Vagina (tissue), 2 donors: Measurements from ENCODE around the gene TRMU. TPM values are rescaled to one million over a fixed set of nuclear protein-coding genes. Genes with fewer than 3 reads are reported as not detected.

Source experiments
- DNase-seq, 2 donors: peaks; one replicate each; pipeline ENCODE4 v3.0.0-alpha.2; 2017; ENCODE audit errors: extremely low spot score in 2 of 2
- H3K27ac ChIP-seq: fragments of 200-600 bp; sonication (generic); one replicate; pipeline ENCODE4 v1.5.1; 2019
- H3K27me3 ChIP-seq: fragments of 200-600 bp; sonication (generic); one replicate; pipeline ENCODE4 v1.5.1; 2019
- H3K36me3 ChIP-seq, 2 donors: fragments of 200-600 bp; sonication (generic); one replicate each; pipeline ENCODE4 v1.5.1; 2017 to 2019
- H3K4me1 ChIP-seq: fragments of 200-600 bp; sonication (generic); one replicate; pipeline ENCODE4 v1.5.1; 2019
- H3K4me3 ChIP-seq, 2 donors: fragments of 200-600 bp; sonication (generic); 1 replicate in 1 of 2; 2 replicates in 1 of 2; pipeline ENCODE4 v1.5.1; 2016 to 2019
- H3K9me3 ChIP-seq: fragments of 200-600 bp; sonication (generic); one replicate; pipeline ENCODE4 v1.5.1; 2019
- POLR2A ChIP-seq, 2 donors: fragments of 450-650 bp; IDR thresholded peaks; one replicate each; pipeline ENCODE4 v1.6.1; 2017; ENCODE audit warnings: antibody characterized with exemption in 2 of 2, mild to moderate bottlenecking in 2 of 2, moderate library complexity in 2 of 2
- POLR2AphosphoS5 ChIP-seq, 2 donors: sonication (generic); formaldehyde crosslinking; IDR thresholded peaks; one replicate each; pipeline ENCODE4 v1.9.0; 2017; ENCODE audit warnings: antibody characterized with exemption in 2 of 2, mild to moderate bottlenecking in 2 of 2, low read depth in 1 of 2; ENCODE audit not compliant: insufficient read depth in 1 of 2
- intact Hi-C: fragments of 100-400 bp; cut with DNase I; formaldehyde crosslinking; loops from one replicate; pipeline ENCODE4 v1.15.1; 2023
- total RNA-seq: library from RNA; depleted of rRNA; stranded (reverse); fragments of >200 nt; gene quantifications from one replicate; pipeline ENCODE4 v1.2.3, GENCODE V29; 2016
- TF ChIP-seq, protein P1 (sequence below), 3 experiments: fragments of 450-650 bp in 2 of 3; fragments of 200-600 bp in 1 of 3; sonication (generic) in 1 of 3; IDR thresholded peaks; one replicate each; pipeline ENCODE4 v1.5.1; 2017 to 2019; ENCODE audit warnings: antibody characterized with exemption in 3 of 3, mild to moderate bottlenecking in 2 of 3, moderate library complexity in 2 of 3

TRMU gene
- total RNA-seq, 1 donor from 2014 or later, result 37.1 TPM

DNA sequence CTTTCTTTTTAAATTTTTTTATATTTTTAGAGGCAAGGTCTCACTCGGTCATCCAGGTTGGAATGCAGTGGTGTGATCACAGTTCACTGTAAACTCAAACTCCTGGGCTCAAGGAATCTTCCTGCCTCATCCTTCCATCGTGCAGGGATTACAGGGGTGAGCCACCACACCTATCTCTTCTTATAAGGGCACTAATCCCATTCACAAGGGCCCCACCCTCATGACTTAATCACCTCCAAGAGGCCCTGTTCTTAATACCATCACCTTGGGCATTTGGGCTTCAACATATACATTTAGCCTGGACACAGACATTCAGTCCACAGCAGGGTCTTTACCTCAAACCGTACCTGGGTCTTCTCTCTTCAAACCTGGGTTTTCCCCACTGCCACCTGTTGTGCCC is 43.3 kb upstream of the TRMU start:
- no peaks in the 10 kb centered on the region for H3K27me3 ChIP-seq
- H3K4me1 ChIP-seq, result peaks cover 15% of the 10 kb centered on the region
- no peak overlapping the region for H3K27ac ChIP-seq
- no peak for DNase-seq
- intact Hi-C loops, result loop anchor here (10.0 kb wide), 1 partner anchor 297 kb away; no protein-coding TSS in a partner anchor
- H3K9me3 ChIP-seq, result no peaks in the 10 kb centered on the region
- no peak overlapping the region for H3K4me3 ChIP-seq
- TF ChIP-seq, protein P1, sequence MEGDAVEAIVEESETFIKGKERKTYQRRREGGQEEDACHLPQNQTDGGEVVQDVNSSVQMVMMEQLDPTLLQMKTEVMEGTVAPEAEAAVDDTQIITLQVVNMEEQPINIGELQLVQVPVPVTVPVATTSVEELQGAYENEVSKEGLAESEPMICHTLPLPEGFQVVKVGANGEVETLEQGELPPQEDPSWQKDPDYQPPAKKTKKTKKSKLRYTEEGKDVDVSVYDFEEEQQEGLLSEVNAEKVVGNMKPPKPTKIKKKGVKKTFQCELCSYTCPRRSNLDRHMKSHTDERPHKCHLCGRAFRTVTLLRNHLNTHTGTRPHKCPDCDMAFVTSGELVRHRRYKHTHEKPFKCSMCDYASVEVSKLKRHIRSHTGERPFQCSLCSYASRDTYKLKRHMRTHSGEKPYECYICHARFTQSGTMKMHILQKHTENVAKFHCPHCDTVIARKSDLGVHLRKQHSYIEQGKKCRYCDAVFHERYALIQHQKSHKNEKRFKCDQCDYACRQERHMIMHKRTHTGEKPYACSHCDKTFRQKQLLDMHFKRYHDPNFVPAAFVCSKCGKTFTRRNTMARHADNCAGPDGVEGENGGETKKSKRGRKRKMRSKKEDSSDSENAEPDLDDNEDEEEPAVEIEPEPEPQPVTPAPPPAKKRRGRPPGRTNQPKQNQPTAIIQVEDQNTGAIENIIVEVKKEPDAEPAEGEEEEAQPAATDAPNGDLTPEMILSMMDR (IDR thresholded peaks at IDR 0.05), result no peak
- H3K36me3 ChIP-seq, result peaks cover 0 to 17% of the 10 kb centered on the region in 2 donors

DNA sequence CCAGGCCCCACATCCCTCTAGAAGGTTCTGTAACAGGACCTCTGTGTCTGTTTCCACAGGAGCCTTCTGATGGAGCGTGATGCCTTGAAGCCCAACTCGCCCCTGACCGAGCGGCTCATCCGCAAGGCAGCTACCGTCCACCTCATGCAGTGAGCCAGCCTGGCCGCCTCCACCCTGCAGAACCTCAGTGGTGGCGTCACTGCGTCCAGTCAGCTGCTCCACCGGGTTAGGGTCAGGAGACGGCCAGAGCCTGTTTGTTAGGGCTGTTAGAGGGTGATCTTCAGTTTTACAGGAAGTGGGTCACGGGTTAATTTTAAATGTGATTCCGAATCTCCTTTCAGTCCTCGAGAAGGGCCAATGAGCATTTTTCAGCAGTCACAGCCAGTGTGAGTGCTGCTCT is 42.8 kb upstream of the TRMU start:
- DNase-seq, result no peak
- Histone ChIP-seq H3K4me1 (peaks cover 20% of the 10 kb centered on the region), H3K36me3 (peaks cover 0 to 17% of the 10 kb centered on the region in 2 donors), H3K27ac (no peak overlapping the region), H3K9me3 (no peaks in the 10 kb centered on the region), H3K4me3 (no peak overlapping the region), H3K27me3 (no peaks in the 10 kb centered on the region)
- intact Hi-C loops, result loop anchor here (10.0 kb wide), 1 partner anchor 298 kb away; no protein-coding TSS in a partner anchor
- TF ChIP-seq, protein P1 (IDR thresholded peaks at IDR 0.05), result no peak
- TF ChIP-seq POLR2A (IDR thresholded peaks at IDR 0.05) (no peak), POLR2AphosphoS5 (IDR thresholded peaks at IDR 0.05; ENCODE audit: insufficient read depth in 1 of 2, low read depth in 1 of 2) (no peak)

DNA sequence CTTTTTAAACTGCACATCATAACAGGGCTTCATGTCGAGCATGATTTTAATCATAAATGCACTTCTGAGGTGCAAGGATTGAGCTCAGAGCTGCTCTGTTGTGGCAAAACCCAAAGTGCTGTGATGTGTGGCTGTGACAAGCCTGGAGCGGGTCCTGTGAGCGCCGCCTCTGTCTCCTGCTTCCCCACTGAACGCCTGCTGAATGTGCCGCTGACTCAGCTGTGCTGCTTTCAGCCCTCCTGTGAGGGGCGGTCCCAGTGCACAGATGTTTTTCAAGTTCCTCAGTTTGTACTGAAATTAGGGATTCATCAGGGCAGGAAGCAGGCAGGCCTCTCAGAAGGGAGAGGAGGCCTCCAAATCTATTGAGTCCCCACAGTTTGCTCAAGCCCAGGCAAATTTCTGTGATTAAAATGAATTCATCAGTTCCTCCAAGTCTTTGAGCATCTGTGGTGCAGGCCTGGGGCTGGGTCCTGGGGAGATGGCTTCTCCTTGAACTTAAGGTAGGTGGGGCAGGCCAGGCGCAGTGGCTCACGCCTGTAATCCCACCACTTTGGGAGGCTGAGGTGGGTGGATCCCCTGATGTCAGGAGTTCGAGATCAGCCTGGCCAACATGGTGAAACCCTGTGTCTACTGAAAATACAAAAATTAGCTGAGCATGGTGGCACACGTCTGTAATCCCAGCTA is 41.8 kb upstream of the TRMU start:
- no peak overlapping the region for H3K4me3 ChIP-seq
- intact Hi-C loops, result loop anchor here (10.0 kb wide), 1 partner anchor 299 kb away; no protein-coding TSS in a partner anchor
- no peak overlapping the region for H3K27ac ChIP-seq
- peaks cover 0 to 17% of the 10 kb centered on the region in 2 donors for H3K36me3 ChIP-seq
- TF ChIP-seq POLR2A (IDR thresholded peaks at IDR 0.05), result no peak
- TF ChIP-seq, protein P1 (IDR thresholded peaks at IDR 0.05), result no peak
- TF ChIP-seq POLR2AphosphoS5 (IDR thresholded peaks at IDR 0.05; ENCODE audit: insufficient read depth in 1 of 2, low read depth in 1 of 2), result peak in 1 of 2 donors; percentile 14
- DNase-seq, result no peak
- peaks cover 20% of the 10 kb centered on the region for H3K4me1 ChIP-seq
- no peaks in the 10 kb centered on the region for H3K27me3 ChIP-seq
- no peaks in the 10 kb centered on the region for H3K9me3 ChIP-seq

DNA sequence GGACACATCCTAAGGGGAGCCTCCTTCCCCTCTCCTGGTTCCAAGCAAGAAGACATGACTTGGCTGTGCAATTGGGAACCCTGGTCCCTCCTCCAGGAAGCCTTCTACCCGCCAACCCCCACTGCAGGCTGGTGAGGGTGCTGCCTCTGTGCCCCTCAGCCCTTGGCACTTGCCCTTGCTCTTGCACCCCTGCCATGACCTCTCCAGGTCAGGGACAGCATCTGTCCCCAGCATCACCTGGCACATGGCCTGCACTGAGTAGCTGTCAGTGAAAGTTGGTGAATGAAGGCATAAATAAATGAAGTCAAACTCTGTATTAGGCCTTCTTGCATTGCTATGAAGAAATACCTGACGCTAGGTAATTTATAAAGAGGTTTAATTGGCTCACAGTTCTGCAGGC is 40.7 kb upstream of the TRMU start:
- peaks cover 20% of the 10 kb centered on the region for H3K4me1 ChIP-seq
- intact Hi-C loops, result loop anchor here (5.0 to 10.0 kb wide), 2 partner anchors 172 to 300 kb away; no protein-coding TSS in a partner anchor

More for the DNA sequence above, 40.7 kb upstream of the TRMU start:
- H3K27ac ChIP-seq, result no peak overlapping the region
- TF ChIP-seq POLR2A (IDR thresholded peaks at IDR 0.05), result no peak
- TF ChIP-seq, protein P1 (IDR thresholded peaks at IDR 0.05), result no peak
- no peak for TF ChIP-seq POLR2AphosphoS5 (IDR thresholded peaks at IDR 0.05; ENCODE audit: insufficient read depth in 1 of 2, low read depth in 1 of 2)
- H3K27me3 ChIP-seq, result no peaks in the 10 kb centered on the region
- no peaks in the 10 kb centered on the region for H3K9me3 ChIP-seq
- peaks cover 0 to 17% of the 10 kb centered on the region in 2 donors for H3K36me3 ChIP-seq
- no peak for DNase-seq
- H3K4me3 ChIP-seq, result no peak overlapping the region
